Liver (tissue), 9 donors: ENCODE data around the gene FCHO2. TPM values are rescaled to one million over a fixed set of nuclear protein-coding genes. Genes with fewer than 3 reads are reported as not detected.

Experiments used
- DNase-seq: peaks from one replicate; pipeline ENCODE4 v3.0.0-alpha.2; 2017; ENCODE audit warnings: low spot score
- H3K27ac ChIP-seq, 2 donors: one replicate each; pipeline ENCODE4 v1.7.0; 2013; ENCODE audit warnings: inconsistent platforms in 2 of 2, low read length in 2 of 2, control low read depth in 1 of 2, low read depth in 1 of 2, mild to moderate bottlenecking in 1 of 2
- H3K27me3 ChIP-seq, 4 donors: one replicate each; pipeline versions ENCODE4 v1.6.1 to v1.7.0; 2013; ENCODE audit warnings: low read length in 3 of 4, inconsistent platforms in 1 of 4, mild to moderate bottlenecking in 1 of 4, moderate library complexity in 1 of 4; ENCODE audit not compliant: control insufficient read depth in 4 of 4, insufficient read depth in 4 of 4
- H3K36me3 ChIP-seq, 4 donors: one replicate each; pipeline versions ENCODE4 v1.6.1 to v1.7.0; 2013; ENCODE audit warnings: low read length in 3 of 4, mild to moderate bottlenecking in 3 of 4, low read depth in 1 of 4, moderate library complexity in 1 of 4; ENCODE audit not compliant: control insufficient read depth in 4 of 4, insufficient read depth in 3 of 4
- H3K4me1 ChIP-seq, 4 donors: one replicate each; pipeline versions ENCODE4 v1.6.1 to v1.7.0; 2013; ENCODE audit warnings: low read length in 3 of 4, mild to moderate bottlenecking in 3 of 4, moderate library complexity in 1 of 4; ENCODE audit not compliant: control insufficient read depth in 4 of 4, insufficient read depth in 4 of 4
- H3K4me3 ChIP-seq, 3 donors: one replicate each; pipeline versions ENCODE4 v1.6.1 to v1.7.0; 2013; ENCODE audit warnings: low read length in 3 of 3, control low read depth in 1 of 3, low read depth in 1 of 3, mild to moderate bottlenecking in 1 of 3
- H3K9ac ChIP-seq, 2 donors: one replicate each; pipeline ENCODE4 v1.7.0; 2013; ENCODE audit warnings: low read length in 2 of 2, mild to moderate bottlenecking in 2 of 2, moderate library complexity in 2 of 2, control low read depth in 1 of 2, low read depth in 1 of 2
- H3K9me3 ChIP-seq, 4 donors: one replicate each; pipeline versions ENCODE4 v1.6.1 to v1.7.0; 2013; ENCODE audit warnings: low read length in 3 of 4; ENCODE audit not compliant: control insufficient read depth in 4 of 4
- ATF3 ChIP-seq: IDR thresholded peaks from 2 replicates; pipeline ENCODE4 v1.6.1; 2016; ENCODE audit warnings: antibody characterized with exemption
- EGR1 ChIP-seq, 2 donors: IDR thresholded peaks; 2 replicates each; pipeline ENCODE4 v1.6.1; 2016 to 2018; ENCODE audit warnings: antibody characterized with exemption in 2 of 2, low read depth in 2 of 2
- FOXA2 ChIP-seq: IDR thresholded peaks from 2 replicates; pipeline ENCODE4 v1.6.1; 2016; ENCODE audit warnings: antibody characterized with exemption
- GABPA ChIP-seq, 2 donors: IDR thresholded peaks in 1 of 2; conservative IDR thresholded peaks in 1 of 2; 2 replicates each; pipeline ENCODE4 v1.6.1; 2016; ENCODE audit warnings: antibody characterized with exemption in 2 of 2, mild to moderate bottlenecking in 1 of 2, moderate library complexity in 1 of 2
- HNF4A ChIP-seq, 2 donors: conservative IDR thresholded peaks; 2 replicates each; pipeline ENCODE4 v1.6.1; 2016; ENCODE audit warnings: antibody characterized with exemption in 2 of 2, mild to moderate bottlenecking in 2 of 2
- JUND ChIP-seq, 2 donors: IDR thresholded peaks; 2 replicates each; pipeline ENCODE4 v1.6.1; 2016; ENCODE audit warnings: antibody characterized with exemption in 2 of 2
- NR2F2 ChIP-seq: IDR thresholded peaks from 2 replicates; pipeline ENCODE4 v1.6.1; 2016; ENCODE audit warnings: antibody characterized with exemption
- RAD21 ChIP-seq, 2 donors: IDR thresholded peaks; 2 replicates each; pipeline ENCODE4 v1.6.1; 2016; ENCODE audit warnings: antibody characterized with exemption in 2 of 2, mild to moderate bottlenecking in 2 of 2
- REST ChIP-seq: IDR thresholded peaks from 2 replicates; pipeline ENCODE4 v1.6.1; 2016; ENCODE audit warnings: antibody characterized with exemption, mild to moderate bottlenecking
- RXRA ChIP-seq, 2 donors: IDR thresholded peaks; 2 replicates each; pipeline ENCODE4 v1.6.1; 2017 to 2018; ENCODE audit warnings: antibody characterized with exemption in 2 of 2, mild to moderate bottlenecking in 1 of 2
- SP1 ChIP-seq: IDR thresholded peaks from 2 replicates; pipeline ENCODE4 v1.6.1; 2018; ENCODE audit warnings: antibody characterized with exemption, mild to moderate bottlenecking
- TAF1 ChIP-seq: conservative IDR thresholded peaks from 2 replicates; pipeline ENCODE4 v1.6.1; 2016; ENCODE audit warnings: antibody characterized with exemption, mild to moderate bottlenecking
- YY1 ChIP-seq: IDR thresholded peaks from 2 replicates; pipeline ENCODE4 v1.6.1; 2016; ENCODE audit warnings: antibody characterized with exemption, mild to moderate bottlenecking
- ZBTB33 ChIP-seq: IDR thresholded peaks from 2 replicates; pipeline ENCODE4 v1.6.1; 2016; ENCODE audit warnings: antibody characterized with exemption
- WGBS: extraction: QIAGEN DNeasy Blood & Tissue Kit; methylation state at CpG from one replicate; pipeline ENCODE4 v1.1.7; 2013; 5-methylcytosine and 5-hydroxymethylcytosine counted together
- polyA plus RNA-seq, 2 donors: library from polyadenylated mRNA; stranded (reverse) in 1 of 2; unstranded in 1 of 2; fragments of 200-250 nt in 1 of 2; fragments of >200 nt in 1 of 2; fragmentation: Nextera tagmentation in 1 of 2; extraction: Ambion mirVana in 1 of 2; gene quantifications; one replicate each; pipeline versions ENCODE4 v1.2.1 to v1.2.3, GENCODE V29; 2013 to 2015
- total RNA-seq, 2 donors: library from RNA; depleted of rRNA; stranded (reverse); fragments of >200 nt; gene quantifications; one replicate each; pipeline ENCODE4 v1.2.3, GENCODE V29; 2014
- TF ChIP-seq, protein P1 (sequence below): fragments of 150-350 bp; IDR thresholded peaks from 2 replicates; pipeline ENCODE4 v1.5.1; 2017; ENCODE audit warnings: improper control_type of control experiment, low read depth, low read length; ENCODE audit not compliant: missing input control
- TF ChIP-seq, protein P2 (sequence below): IDR thresholded peaks from 2 replicates; pipeline ENCODE4 v1.6.1; 2016; ENCODE audit warnings: antibody characterized with exemption
- donor health status: healthy.
- donor health status: healthy.
- donor health status: healthy.
- donor health status: healthy.
- donor health status: healthy.

The FCHO2 gene
- total and polyA plus RNA-seq, 4 donors = 5.3 to 37.5 (median 9.3) TPM

GRCh38 chr5:73100109-73100508 lies 144.3 kb downstream of the FCHO2 start:
- Histone ChIP-seq H3K9me3 (peaks cover 0 to 11% (median 5%) of the 10 kb centered on the region in 4 donors), H3K9ac (no peak overlapping the region), H3K36me3 (peaks cover 0 to 4% (median 0%) of the 10 kb centered on the region in 4 donors), H3K4me3 (no peak overlapping the region), H3K4me1 (no peaks in the 10 kb centered on the region), H3K27ac (no peak overlapping the region), H3K27me3 (no peaks in the 10 kb centered on the region)
- DNase-seq = no peak
- 97% methylated on average over 4 of the region's 4 CpGs for WGBS
- TF ChIP-seq TAF1 (no peak), ATF3 (no peak), EGR1 (IDR thresholded peaks at IDR 0.05; ENCODE audit: low read depth in 2 of 2) (no peak), ZBTB33 (no peak), GABPA (IDR thresholded peaks at IDR 0.05 in 1 of 2, conservative IDR thresholded peaks at IDR 0.05 in 1 of 2) (no peak), REST (no peak), JUND (IDR thresholded peaks at IDR 0.05) (no peak), YY1 (no peak), RXRA (IDR thresholded peaks at IDR 0.05) (no peak), HNF4A (conservative IDR thresholded peaks at IDR 0.05) (no peak), NR2F2 (no peak), FOXA2 (no peak), SP1 (no peak)
- TF ChIP-seq, protein P1, sequence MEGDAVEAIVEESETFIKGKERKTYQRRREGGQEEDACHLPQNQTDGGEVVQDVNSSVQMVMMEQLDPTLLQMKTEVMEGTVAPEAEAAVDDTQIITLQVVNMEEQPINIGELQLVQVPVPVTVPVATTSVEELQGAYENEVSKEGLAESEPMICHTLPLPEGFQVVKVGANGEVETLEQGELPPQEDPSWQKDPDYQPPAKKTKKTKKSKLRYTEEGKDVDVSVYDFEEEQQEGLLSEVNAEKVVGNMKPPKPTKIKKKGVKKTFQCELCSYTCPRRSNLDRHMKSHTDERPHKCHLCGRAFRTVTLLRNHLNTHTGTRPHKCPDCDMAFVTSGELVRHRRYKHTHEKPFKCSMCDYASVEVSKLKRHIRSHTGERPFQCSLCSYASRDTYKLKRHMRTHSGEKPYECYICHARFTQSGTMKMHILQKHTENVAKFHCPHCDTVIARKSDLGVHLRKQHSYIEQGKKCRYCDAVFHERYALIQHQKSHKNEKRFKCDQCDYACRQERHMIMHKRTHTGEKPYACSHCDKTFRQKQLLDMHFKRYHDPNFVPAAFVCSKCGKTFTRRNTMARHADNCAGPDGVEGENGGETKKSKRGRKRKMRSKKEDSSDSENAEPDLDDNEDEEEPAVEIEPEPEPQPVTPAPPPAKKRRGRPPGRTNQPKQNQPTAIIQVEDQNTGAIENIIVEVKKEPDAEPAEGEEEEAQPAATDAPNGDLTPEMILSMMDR = no peak
- TF ChIP-seq, protein P2, sequence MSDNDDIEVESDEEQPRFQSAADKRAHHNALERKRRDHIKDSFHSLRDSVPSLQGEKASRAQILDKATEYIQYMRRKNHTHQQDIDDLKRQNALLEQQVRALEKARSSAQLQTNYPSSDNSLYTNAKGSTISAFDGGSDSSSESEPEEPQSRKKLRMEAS = no peak

DNA sequence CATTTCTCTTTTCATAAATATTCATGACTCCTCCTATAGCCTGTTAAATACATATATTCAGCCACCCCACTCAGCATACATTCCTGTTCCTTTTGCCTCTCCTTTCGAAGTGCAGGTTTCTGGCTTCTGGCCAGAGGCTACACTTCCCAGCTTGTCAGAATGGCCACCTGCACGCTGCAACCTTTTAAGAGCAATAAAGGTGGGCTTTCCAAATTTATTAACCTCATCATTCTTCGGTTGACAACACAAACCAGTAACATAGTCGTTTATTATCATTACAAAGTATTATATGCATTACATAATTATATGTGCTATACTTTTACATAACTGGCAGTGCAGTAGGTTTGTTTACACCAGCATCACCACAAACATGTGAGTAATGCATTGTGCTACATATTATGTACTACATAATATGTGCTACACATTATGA lies 148.0 kb downstream of the FCHO2 start:
- Histone ChIP-seq H3K27me3 (no peaks in the 10 kb centered on the region), H3K4me3 (no peak overlapping the region), H3K9me3 (no peaks in the 10 kb centered on the region), H3K9ac (no peak overlapping the region), H3K27ac (no peak overlapping the region), H3K4me1 (no peaks in the 10 kb centered on the region), H3K36me3 (no peaks in the 10 kb centered on the region)
- DNase-seq = no peak
- WGBS = 80% methylated on average over 4 of the region's 4 CpGs
- TF ChIP-seq, protein P2 = no peak
- TF ChIP-seq ZBTB33 (no peak), YY1 (no peak), RAD21 (IDR thresholded peaks at IDR 0.05) (no peak), GABPA (IDR thresholded peaks at IDR 0.05 in 1 of 2, conservative IDR thresholded peaks at IDR 0.05 in 1 of 2) (no peak), ATF3 (no peak), TAF1 (no peak), FOXA2 (no peak), SP1 (no peak)
